Cardiac septum (tissue), 1 donor: ENCODE measurements around the gene KIF3B. TPM values are rescaled to one million over a fixed set of nuclear protein-coding genes. Genes with fewer than 3 reads are reported as not detected.
"Not testable (repeated sequence)": the region's sequence is repeated elsewhere in the genome, so short reads cannot be mapped to it uniquely, and the experiment has no call there.

Experiments used
- DNase-seq: peaks from one replicate; pipeline ENCODE4 v3.0.0-alpha.2; 2020; ENCODE audit warnings: low spot score
- intact Hi-C: fragments of 100-400 bp; cut with DNase I; formaldehyde crosslinking; loops from one replicate; pipeline ENCODE4 v1.14.0; 2022
- total RNA-seq: library from RNA; stranded (reverse); fragmentation: NEBNext Ultra II Directional; extraction: Animal tissue kit (Norgen Biotek cat#: 25700); gene quantifications from one replicate; pipeline ENCODE4 v1.2.1, GENCODE V29; 2021
- donor health status: DM: no; HTN: no; CAD: no.

KIF3B gene
- total RNA-seq, 1 donor from 2014 or later, result 17.3 TPM

GRCh38 chr20:32321390-32321789, 43.9 kb downstream of the KIF3B start:
- no peak for DNase-seq
- intact Hi-C loops, result no loop called here

GRCh38 chr20:32322260-32322659, 44.8 kb downstream of the KIF3B start:
- intact Hi-C loops, DNase-seq: not testable (repeated sequence)

GRCh38 chr20:32323761-32324160, 46.3 kb downstream of the KIF3B start:
- DNase-seq, intact Hi-C loops: not testable (repeated sequence)

GRCh38 chr20:32325706-32326503, 48.5 kb downstream of the KIF3B start:
- intact Hi-C loops, result no loop called here
- no peak for DNase-seq

GRCh38 chr20:32326504-32326845, 49.0 kb downstream of the KIF3B start:
- intact Hi-C loops, result no loop called here
- no peak for DNase-seq

GRCh38 chr20:32327087-32327681, 49.7 kb downstream of the KIF3B start:
- DNase-seq, result no peak
- intact Hi-C loops, result no loop called here

GRCh38 chr20:32329817-32330554, 52.5 kb downstream of the KIF3B start:
- no peak for DNase-seq
- intact Hi-C loops, result loop anchor here (5.0 kb wide), 2 partner anchors 43 to 152 kb away; no protein-coding TSS in a partner anchor

- DNase-seq, result no peak
- intact Hi-C loops, result loop anchor here (5.0 kb wide), 2 partner anchors 43 to 152 kb away; no protein-coding TSS in a partner anchor
These were observed 53.1 kb downstream of the KIF3B start for GRCh38 chr20:32330555-32330897.

GRCh38 chr20:32332614-32333013, 55.2 kb downstream of the KIF3B start:
- no peak for DNase-seq

GRCh38 chr20:32333181-32333987, 55.9 kb downstream of the KIF3B start:
- intact Hi-C loops, result loop anchor here (5.0 kb wide), 2 partner anchors 46 to 149 kb away; no protein-coding TSS in a partner anchor
- DNase-seq, result no peak

More at GRCh38 chr20:32332614-32333013, 55.2 kb downstream of the KIF3B start:
- intact Hi-C loops, result loop anchor here (5.0 kb wide), 2 partner anchors 45 to 150 kb away; no protein-coding TSS in a partner anchor

GRCh38 chr20:32333988-32334885, 56.8 kb downstream of the KIF3B start:
- DNase-seq, result peak; percentile 91
- intact Hi-C loops, result loop anchor here (5.0 kb wide), 2 partner anchors 47 to 148 kb away; no protein-coding TSS in a partner anchor

- no peak for DNase-seq
- intact Hi-C loops, result no loop called here
These were observed 59.5 kb downstream of the KIF3B start for GRCh38 chr20:32336918-32337347.

GRCh38 chr20:32337937-32338661, 60.6 kb downstream of the KIF3B start:
- DNase-seq, result no peak
- intact Hi-C loops, result no loop called here

GRCh38 chr20:32338665-32339064, 61.2 kb downstream of the KIF3B start:
- intact Hi-C loops, result no loop called here
- no peak for DNase-seq

GRCh38 chr20:32339116-32339515, 61.7 kb downstream of the KIF3B start:
- no peak for DNase-seq
- intact Hi-C loops, result no loop called here

GRCh38 chr20:32341053-32341452, 63.6 kb downstream of the KIF3B start:
- intact Hi-C loops, DNase-seq: not testable (repeated sequence)

- DNase-seq, result no peak
- intact Hi-C loops, result no loop called here
These were observed 66.0 kb downstream of the KIF3B start for GRCh38 chr20:32343439-32343838.
